Fibroblast of peridontal ligament (primary cell): Measurements from ENCODE around the gene DDX46.
A peak's percentile ranks its signal among the peaks of the same experiment; 100 is the strongest.
"Not testable (repeated sequence)": the region's sequence is repeated elsewhere in the genome, so short reads cannot be mapped to it uniquely, and the experiment has no call there.

Experiments
- DNase-seq: peaks from one replicate; pipeline ENCODE4 v3.0.0-alpha.2; 2010; ENCODE audit errors: extremely low read depth

Gene DDX46

GRCh38 chr5:134784946-134785620 lies 26.5 kb downstream of the DDX46 start:
- peak; percentile 64 for DNase-seq

DNA sequence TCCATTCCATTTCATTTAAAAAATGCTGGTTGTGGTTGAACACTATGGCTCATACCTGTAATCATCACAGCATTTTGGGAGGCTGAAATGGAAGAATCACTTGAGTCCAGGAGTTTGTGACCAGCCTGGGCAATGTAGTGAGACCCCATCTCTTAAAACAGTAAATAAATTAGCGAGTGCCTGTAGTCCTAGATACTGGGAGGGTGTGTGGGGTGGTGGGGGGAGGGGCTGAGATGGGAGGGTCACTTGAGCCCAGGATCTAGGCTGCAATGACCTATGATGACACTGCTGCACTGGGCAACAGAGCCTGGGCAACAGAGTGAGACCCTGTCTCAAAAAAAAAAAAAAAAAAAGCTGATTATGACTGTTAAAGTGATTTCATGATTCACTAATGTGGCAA lies 29.1 kb downstream of the DDX46 start:
- DNase-seq, result no peak

DNA sequence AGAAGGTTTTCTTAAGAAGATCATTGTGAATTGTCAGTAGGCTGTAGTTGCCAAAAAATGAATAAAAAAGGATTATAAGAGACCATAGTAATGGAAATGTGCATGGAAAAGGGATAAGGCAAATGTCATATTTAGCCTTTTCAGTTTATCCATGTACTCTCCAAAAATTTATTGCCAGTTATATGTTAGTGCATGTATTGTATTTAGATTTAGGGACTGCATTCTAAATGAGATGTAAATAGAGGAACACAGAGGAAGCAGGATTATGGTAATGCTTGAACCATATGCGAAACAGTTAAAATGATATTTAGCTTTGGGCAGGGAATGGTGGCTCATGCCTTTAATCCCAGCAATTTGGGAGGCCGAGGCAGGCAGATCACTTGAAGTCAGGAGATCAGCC lies 33.0 kb downstream of the DDX46 start:
- DNase-seq, result no peak

- no peak for DNase-seq
Observed at GRCh38 chr5:134792286-134792685, 33.7 kb downstream of the DDX46 start.

GRCh38 chr5:134793111-134793510 lies 34.5 kb downstream of the DDX46 start:
- DNase-seq, result no peak

- DNase-seq, result no peak
Observed at GRCh38 chr5:134794082-134794481, 35.5 kb downstream of the DDX46 start.

DNA sequence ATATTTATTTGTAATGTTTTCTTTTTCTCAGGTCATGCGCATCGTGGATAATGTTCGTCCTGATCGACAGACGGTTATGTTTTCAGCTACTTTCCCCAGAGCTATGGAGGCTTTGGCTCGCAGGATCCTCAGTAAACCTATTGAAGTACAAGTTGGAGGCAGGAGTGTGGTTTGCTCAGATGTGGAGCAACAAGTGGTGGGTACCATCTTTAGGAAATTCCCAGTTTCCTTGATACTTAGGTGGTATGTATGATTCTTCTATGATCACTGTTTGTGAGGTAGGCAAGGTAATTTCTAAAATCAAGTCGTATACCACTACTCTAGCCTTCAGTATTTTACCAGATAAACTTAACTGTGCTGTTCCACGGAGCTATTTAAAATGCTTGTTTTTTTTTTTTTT lies 36.2 kb downstream of the DDX46 start:
- no peak for DNase-seq

DNA sequence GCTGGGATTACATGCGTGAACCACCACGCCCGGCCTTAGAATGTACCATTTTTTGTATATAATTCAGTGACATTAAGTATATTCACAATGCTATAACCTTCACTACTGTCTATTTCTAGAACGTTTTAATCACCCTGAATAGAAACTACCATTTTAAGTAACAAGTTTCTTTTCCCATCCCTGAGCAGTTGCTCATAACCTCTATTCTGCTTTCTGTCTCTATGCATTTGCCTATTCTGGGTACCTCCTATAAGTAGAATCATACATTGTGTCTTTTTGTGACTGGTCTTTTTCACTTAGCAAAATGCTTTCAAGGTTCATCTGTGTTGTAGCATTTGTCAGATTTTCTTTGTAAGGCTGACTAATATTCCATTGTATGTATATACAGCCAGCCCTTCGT lies 39.9 kb downstream of the DDX46 start:
- DNase-seq, result no peak

DNA sequence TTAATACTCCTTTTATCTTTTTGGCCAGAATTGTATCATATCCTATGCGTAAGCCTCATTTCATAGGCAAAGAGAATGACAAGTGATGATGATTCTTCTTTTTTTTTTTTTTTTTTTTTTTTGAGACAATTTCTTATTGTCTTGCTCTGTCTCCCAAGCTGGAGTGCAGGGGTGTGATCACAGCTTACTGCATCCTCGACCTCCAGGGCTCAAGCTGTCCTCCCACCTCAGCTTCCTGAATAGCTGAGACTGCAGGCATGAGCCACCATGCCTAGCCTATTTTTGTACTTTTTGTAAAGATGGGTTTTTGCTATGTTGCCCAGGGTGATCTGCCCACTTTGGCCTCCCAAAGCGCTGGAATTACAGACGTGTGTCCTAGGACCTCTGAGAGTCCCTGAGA lies 45.2 kb downstream of the DDX46 start:
- DNase-seq, result no peak

- no peak for DNase-seq
Observed at GRCh38 chr5:134813407-134813806, 54.8 kb downstream of the DDX46 start.

DNA sequence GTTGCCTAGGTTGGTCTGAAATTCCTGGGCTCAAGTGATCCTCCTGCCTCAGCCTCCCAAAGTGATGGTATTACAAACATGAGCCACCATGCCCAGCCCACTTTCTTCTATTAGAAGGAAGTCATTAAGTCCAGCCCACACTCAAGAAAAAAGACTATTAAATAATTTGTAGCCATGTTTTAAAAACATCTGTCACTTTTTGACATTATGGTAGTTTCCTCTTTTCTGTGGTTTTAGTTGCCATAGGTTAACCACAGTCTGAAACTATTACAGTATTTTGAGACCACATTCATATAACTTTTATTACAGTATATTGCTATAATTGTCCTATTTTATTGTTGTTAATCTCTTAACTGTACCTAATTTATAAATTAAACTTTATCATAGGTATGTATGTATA lies 55.2 kb downstream of the DDX46 start:
- no peak for DNase-seq

GRCh38 chr5:134817006-134817405 lies 58.4 kb downstream of the DDX46 start:
- no peak for DNase-seq

DNA sequence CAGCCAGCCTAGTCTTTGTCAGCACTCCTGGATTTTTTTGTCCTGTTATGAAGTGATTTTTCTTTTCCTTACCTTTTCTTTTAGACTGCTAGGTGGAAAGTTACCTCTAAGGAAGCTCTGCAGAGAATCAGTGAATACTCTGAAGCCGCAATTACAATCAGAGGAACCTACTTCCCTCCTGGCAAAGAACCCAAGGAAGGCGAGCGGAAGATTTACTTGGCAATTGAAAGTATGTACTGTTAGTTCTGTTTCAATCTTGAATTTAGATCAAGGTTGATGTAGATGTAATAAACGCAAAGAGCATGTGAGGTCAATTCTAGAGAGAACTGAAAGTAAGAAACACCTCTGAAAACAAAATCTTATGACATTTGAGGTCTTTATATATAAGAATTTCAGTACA lies 60.2 kb downstream of the DDX46 start:
- DNase-seq, result no peak

- no peak for DNase-seq
Observed at GRCh38 chr5:134819407-134819963, 60.9 kb downstream of the DDX46 start.

DNA sequence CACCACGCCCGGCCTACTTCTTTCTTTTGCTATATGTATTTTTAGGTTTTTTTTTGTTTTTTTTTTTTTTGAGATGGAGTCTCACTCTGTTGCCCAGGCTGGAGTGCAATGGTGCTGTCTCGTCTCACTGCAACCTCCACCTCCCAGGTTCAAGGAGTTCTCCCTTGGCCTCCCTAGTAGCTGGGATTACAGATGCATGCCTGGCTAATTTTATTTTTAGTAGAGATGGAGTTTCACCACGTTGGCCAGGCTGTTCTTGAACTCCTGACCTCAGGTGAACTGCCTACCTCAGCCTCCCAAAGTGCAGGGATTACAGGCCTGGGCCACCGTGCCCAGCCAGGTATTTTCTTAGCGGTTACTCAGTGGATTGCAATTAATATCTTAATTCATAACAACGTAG lies 63.3 kb downstream of the DDX46 start:
- no peak for DNase-seq

- peak; percentile 44 for DNase-seq
Observed at GRCh38 chr5:134824681-134825080, 66.1 kb downstream of the DDX46 start.

GRCh38 chr5:134825212-134825611 lies 66.6 kb downstream of the DDX46 start:
- DNase-seq, result no peak

DNA sequence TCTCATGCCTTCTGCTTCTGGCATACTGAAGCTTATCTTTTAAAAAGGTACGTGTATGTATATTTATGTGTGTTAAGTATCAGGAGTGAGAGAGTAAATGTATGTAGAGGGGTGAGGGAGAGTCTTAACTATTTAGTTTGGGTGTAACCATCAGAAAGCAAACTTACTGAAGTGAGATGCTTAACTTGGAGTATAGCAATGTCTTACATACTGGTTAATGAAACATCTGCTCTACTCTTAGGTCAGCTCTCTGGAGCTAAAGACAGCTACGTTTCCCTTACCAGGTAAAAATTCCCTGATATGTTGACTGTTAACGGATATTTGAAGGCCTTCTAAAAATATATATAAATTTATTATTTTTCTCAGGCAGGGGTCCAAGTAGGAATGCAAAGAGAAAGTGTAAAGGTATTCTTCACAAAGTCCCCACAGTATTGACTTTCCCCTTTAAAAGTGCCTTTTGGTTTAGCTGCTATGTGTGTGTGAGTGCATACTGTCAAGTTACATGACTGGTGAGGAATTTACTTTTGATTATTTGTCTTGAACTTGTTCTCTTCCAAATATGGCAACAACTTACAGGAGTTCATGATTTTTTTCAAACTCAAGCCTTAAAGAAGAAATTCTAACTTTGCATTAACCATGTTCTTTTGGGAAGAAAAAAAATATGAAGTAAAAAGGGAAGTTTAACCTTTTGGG lies 74.9 kb downstream of the DDX46 start:
- peak; percentile 86 for DNase-seq

DNA sequence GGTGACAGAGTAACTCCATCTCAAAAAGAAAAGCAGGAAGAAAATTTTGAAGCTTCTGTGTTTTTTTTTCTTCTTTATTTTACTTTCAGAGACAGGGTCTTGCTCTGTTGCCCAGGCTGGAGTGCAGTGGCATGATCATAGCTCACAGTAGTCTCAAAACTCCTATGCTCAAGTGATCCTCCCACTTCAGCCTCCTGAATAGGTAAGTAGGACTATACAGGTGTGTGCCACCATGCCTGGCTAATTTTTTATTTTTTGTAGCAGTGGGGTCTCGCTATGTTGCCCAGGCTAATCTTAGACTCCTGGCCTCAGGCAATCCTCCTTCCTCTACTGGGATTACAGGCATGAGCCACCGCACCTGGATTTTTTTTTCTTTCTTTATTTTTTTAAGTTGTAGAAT lies 77.0 kb downstream of the DDX46 start:
- no peak for DNase-seq

- peak; percentile 61 for DNase-seq
Observed at GRCh38 chr5:134837530-134838181, 79.1 kb downstream of the DDX46 start.

DNA sequence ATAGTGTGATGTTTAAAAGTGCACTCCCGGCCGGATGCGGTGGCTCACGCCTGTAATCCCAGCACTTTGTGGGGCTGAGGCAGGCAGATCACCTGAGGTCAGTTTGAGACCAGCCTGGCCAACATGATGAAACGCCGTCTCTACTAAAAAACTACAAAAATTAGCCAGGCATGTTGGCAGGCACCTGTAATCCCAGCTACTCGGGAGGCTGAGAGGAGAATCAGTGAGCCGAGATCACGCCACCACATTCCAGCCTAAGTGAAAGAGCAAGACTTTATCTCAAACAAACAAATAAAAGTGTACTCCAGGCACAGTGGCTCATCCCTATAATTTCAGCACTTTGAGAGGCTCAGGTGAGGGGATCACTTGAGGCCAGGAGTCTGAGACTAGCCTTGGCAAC lies 79.8 kb downstream of the DDX46 start:
- DNase-seq, result not testable (repeated sequence)

- DNase-seq, result no peak
Observed at GRCh38 chr5:134840811-134841210, 82.2 kb downstream of the DDX46 start.

DNA sequence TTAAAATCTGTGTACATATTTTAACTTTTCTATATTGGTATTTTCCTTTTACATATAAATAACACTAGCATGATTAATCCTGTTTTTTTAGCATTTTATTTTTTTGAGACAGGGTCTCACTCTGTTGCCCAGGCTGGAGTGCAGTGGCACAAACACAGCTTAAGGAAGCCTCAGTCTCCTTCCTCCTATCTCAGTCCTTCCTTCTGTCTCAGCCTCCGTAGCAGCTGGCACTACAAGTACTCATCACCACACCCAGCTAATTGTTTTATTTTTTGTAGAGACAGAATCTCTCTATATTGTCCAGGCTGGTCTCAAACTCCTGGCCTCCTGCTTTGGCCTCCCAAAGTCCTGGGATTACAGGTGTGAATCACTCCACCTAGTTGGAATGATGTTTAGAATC lies 85.7 kb downstream of the DDX46 start:
- no peak for DNase-seq
